Activated T-cell treated with anti-CD3 and anti-CD28 coated beads, Interleukin-2, amount 50 U/mL, for 72 hours (primary cell): ENCODE data around the gene ATP5F1D. TPM values are rescaled to one million over a fixed set of nuclear protein-coding genes. Genes with fewer than 3 reads are reported as not detected.

Experiments
- ATAC-seq, 2 donors: fragments of 150-1000 bp; cut with Tn5 transposase; replicated peaks in 1 of 2; 2 replicates each; pipeline ENCODE4 v1.10.0; 2021; ENCODE audit warnings: moderate library complexity in 2 of 2, mild to moderate bottlenecking in 1 of 2
- DNase-seq, 2 donors: peaks; one replicate each; pipeline ENCODE4 v3.0.0; 2021 to 2022; ENCODE audit warnings: mixed read lengths in 1 of 2
- H3K27ac Mint-ChIP-seq: one replicate; pipeline ENCODE4 v1.8.0; 2022; ENCODE audit warnings: mild to moderate bottlenecking, moderate library complexity, mixed read lengths
- H3K27me3 Mint-ChIP-seq: one replicate; pipeline ENCODE4 v1.8.0; 2022; ENCODE audit warnings: low read depth, mixed read lengths
- H3K36me3 Mint-ChIP-seq, 2 donors: one replicate each; pipeline ENCODE4 v1.8.0; 2022; ENCODE audit warnings: mixed read lengths in 2 of 2, mild to moderate bottlenecking in 1 of 2; ENCODE audit not compliant: insufficient read depth in 2 of 2
- H3K4me1 Mint-ChIP-seq: one replicate; pipeline ENCODE4 v1.8.0; 2022; ENCODE audit warnings: low read depth, mixed read lengths
- H3K4me3 Mint-ChIP-seq, 2 donors: one replicate each; pipeline ENCODE4 v1.8.0; 2022; ENCODE audit warnings: mild to moderate bottlenecking in 2 of 2, mixed read lengths in 2 of 2, moderate library complexity in 2 of 2
- H3K9me3 Mint-ChIP-seq, 2 donors: one replicate each; pipeline ENCODE4 v1.8.0; 2022; ENCODE audit warnings: mixed read lengths in 2 of 2
- total RNA-seq, 2 donors: library from RNA; stranded (reverse); gene quantifications; one replicate each; pipeline ENCODE4 v1.2.3, GENCODE V29; 2022

Gene ATP5F1D
- total RNA-seq, 2 donors from 2014 or later = 169 to 201 TPM

GRCh38 chr19:1249990-1250436, 8.5 kb downstream of the ATP5F1D start:
- Mint-ChIP-seq H3K4me1 (peaks cover 13% of the 10 kb centered on the region), H3K36me3 (peaks cover 9 to 15% of the 10 kb centered on the region in 2 donors), H3K9me3 (no peaks in the 10 kb centered on the region), H3K4me3 (peak overlapping the region; percentile 80 to 82), H3K27ac (peak overlapping the region; percentile 94), H3K27me3 (no peaks in the 10 kb centered on the region)
- no peak for ATAC-seq
- no peak for DNase-seq

- Mint-ChIP-seq H3K27me3 (no peaks in the 10 kb centered on the region), H3K9me3 (no peaks in the 10 kb centered on the region), H3K4me1 (peaks cover 16% of the 10 kb centered on the region), H3K27ac (no peak overlapping the region), H3K36me3 (peaks cover 9 to 18% of the 10 kb centered on the region in 2 donors), H3K4me3 (peak overlapping the region; percentile 86 to 91)
- ATAC-seq (no peak), DNase-seq (peak; percentile 49 to 53)
Observed at GRCh38 chr19:1250437-1251260, 9.1 kb downstream of the ATP5F1D start.

GRCh38 chr19:1251330-1252220, 10.0 kb downstream of the ATP5F1D start:
- peak; percentile 69 to 72 for DNase-seq
- H3K36me3 Mint-ChIP-seq = peaks cover 9 to 22% of the 10 kb centered on the region in 2 donors

DNA sequence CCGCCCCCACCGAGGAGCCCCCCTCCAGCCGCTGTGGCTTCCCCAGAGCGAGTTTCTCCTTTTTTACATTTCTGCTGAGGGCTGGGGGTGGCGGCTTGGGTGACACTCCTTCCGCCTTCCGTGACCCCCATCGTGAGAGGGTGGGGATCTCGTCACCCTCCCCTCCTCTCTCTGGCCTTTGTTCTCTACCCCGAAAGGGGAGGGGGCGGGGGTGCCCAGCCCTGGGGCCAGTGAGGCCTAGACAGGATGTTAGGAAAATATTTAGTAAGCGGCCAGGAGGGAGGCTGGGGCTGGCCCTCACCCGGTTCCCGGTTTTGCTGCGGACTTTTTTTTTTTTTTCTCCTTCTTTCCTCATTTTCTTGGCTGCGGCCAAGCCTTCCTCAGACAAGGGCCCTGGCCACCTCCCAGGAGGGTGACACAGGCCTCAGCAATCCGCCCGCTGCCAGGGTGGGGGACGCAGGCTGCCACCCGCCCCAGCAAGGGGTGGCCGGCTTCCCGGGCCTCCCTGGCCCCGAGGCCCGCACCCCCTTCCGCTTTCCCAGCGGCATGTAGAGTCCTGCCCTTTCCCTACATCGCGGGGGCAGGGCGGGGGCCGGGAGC, 10.8 kb downstream of the ATP5F1D start:
- peak; percentile 3 to 23 for ATAC-seq
- DNase-seq = peak; percentile 71 to 83
- peaks cover 9 to 22% of the 10 kb centered on the region in 2 donors for H3K36me3 Mint-ChIP-seq
- H3K27me3 Mint-ChIP-seq = no peaks in the 10 kb centered on the region
- H3K4me1 Mint-ChIP-seq = peaks cover 17% of the 10 kb centered on the region
- peak overlapping the region; percentile 88 for H3K27ac Mint-ChIP-seq
- H3K9me3 Mint-ChIP-seq = no peaks in the 10 kb centered on the region
- H3K4me3 Mint-ChIP-seq = peak overlapping the region; percentile 86 to 91

More at GRCh38 chr19:1251330-1252220, 10.0 kb downstream of the ATP5F1D start:
- ATAC-seq = no peak
- Mint-ChIP-seq H3K4me1 (peaks cover 16% of the 10 kb centered on the region), H3K4me3 (peak overlapping the region; percentile 86 to 91), H3K27ac (peak overlapping the region; percentile 66), H3K9me3 (no peaks in the 10 kb centered on the region), H3K27me3 (no peaks in the 10 kb centered on the region)

DNA sequence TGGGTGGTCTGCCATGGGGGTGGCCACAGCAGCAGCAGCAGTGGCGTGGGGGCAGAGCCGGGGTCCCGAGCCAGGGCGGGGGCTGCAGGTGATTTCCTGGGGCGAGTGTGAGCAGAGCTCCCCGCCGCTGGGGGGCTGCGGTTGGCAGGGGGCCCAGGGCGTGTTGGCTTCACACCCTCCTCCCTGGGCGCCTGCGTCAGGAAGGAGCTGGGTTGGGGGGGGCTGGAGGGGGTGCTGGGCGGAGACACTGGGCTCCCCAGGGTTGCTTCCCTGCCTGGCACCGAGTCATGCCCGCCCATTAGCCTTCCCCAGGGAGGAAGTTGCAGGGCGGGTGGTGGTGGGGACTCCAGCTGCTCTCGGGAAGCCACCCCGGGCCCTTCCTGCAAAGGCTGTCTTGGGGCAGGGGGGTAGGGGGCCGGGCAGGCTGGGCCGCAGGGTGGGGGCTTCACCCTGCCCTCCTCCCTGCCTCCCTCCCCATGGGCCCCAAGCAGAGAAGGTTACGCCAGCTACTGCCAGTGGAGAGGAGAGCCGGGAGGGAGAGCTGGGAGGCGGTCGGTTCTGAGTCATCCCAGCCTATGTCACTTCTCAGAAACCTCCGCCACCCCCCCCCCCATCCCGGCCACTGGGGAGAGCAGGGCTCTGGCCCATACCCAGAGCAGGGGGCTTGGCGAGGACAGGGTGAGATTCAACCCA, 11.4 kb downstream of the ATP5F1D start:
- Mint-ChIP-seq H3K27me3 (no peaks in the 10 kb centered on the region), H3K4me1 (peaks cover 24% of the 10 kb centered on the region), H3K9me3 (no peaks in the 10 kb centered on the region), H3K27ac (peak overlapping the region; percentile 92), H3K4me3 (peak overlapping the region; percentile 86 to 91), H3K36me3 (peaks cover 9 to 26% of the 10 kb centered on the region in 2 donors)
- peak; percentile 32 to 35 for ATAC-seq
- peak; percentile 73 to 82 for DNase-seq

DNA sequence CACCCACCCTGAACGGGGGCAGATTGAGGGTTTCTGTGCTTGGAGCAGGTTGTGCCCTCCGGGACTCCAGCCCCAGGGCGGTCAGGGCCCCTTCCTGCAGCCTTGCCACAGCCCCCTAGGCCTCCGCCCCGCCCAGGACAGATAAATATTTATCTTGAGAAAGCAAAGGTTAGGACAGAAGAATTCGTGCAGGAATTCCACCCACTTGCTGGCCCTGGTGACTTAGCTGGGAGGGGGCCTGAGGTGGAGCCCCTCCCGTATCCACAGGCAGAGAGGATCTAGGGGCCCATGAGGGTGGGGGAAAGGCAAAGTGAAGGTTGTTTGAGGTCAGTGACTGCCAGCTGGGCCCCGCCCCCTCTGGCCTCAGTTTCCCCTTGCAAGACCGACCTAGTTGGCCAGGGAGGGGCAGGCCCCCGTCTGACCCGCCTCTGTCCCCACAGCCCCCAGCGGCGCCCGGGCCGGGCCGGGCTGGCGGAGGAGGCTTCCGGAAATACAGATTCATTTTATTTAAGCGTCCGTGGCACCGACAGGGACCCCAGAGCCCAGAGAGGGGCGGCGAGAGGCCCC, 12.0 kb downstream of the ATP5F1D start:
- Mint-ChIP-seq H3K4me3 (peak overlapping the region; percentile 81 to 91), H3K27ac (peak overlapping the region; percentile 92), H3K36me3 (peaks cover 9 to 26% of the 10 kb centered on the region in 2 donors), H3K9me3 (no peaks in the 10 kb centered on the region), H3K4me1 (peaks cover 28% of the 10 kb centered on the region), H3K27me3 (no peaks in the 10 kb centered on the region)
- no peak for ATAC-seq
- DNase-seq = no peak

GRCh38 chr19:1254081-1254527, 12.6 kb downstream of the ATP5F1D start:
- no peak overlapping the region for H3K4me3 Mint-ChIP-seq
- DNase-seq = no peak
- H3K27ac Mint-ChIP-seq = no peak overlapping the region
- H3K9me3 Mint-ChIP-seq = no peaks in the 10 kb centered on the region
- no peaks in the 10 kb centered on the region for H3K27me3 Mint-ChIP-seq
- no peak for ATAC-seq
- H3K36me3 Mint-ChIP-seq = peaks cover 9 to 26% of the 10 kb centered on the region in 2 donors
- H3K4me1 Mint-ChIP-seq = peaks cover 33% of the 10 kb centered on the region

- peaks cover 37% of the 10 kb centered on the region for H3K4me1 Mint-ChIP-seq
- no peaks in the 10 kb centered on the region for H3K9me3 Mint-ChIP-seq
- peak overlapping the region; percentile 20 to 27 for H3K4me3 Mint-ChIP-seq
- no peak for DNase-seq
- H3K36me3 Mint-ChIP-seq = peaks cover 9 to 26% of the 10 kb centered on the region in 2 donors
- no peaks in the 10 kb centered on the region for H3K27me3 Mint-ChIP-seq
- H3K27ac Mint-ChIP-seq = no peak overlapping the region
- ATAC-seq = no peak
Observed at GRCh38 chr19:1254530-1255185, 13.1 kb downstream of the ATP5F1D start.

- DNase-seq (no peak), ATAC-seq (no peak)
- Mint-ChIP-seq H3K4me1 (peaks cover 41% of the 10 kb centered on the region), H3K27ac (no peak overlapping the region), H3K9me3 (no peaks in the 10 kb centered on the region), H3K4me3 (peak overlapping the region in 1 of 2 donors; percentile 27), H3K27me3 (no peaks in the 10 kb centered on the region), H3K36me3 (peaks cover 8 to 25% of the 10 kb centered on the region in 2 donors)
Observed at GRCh38 chr19:1255186-1256161, 13.9 kb downstream of the ATP5F1D start.

DNA sequence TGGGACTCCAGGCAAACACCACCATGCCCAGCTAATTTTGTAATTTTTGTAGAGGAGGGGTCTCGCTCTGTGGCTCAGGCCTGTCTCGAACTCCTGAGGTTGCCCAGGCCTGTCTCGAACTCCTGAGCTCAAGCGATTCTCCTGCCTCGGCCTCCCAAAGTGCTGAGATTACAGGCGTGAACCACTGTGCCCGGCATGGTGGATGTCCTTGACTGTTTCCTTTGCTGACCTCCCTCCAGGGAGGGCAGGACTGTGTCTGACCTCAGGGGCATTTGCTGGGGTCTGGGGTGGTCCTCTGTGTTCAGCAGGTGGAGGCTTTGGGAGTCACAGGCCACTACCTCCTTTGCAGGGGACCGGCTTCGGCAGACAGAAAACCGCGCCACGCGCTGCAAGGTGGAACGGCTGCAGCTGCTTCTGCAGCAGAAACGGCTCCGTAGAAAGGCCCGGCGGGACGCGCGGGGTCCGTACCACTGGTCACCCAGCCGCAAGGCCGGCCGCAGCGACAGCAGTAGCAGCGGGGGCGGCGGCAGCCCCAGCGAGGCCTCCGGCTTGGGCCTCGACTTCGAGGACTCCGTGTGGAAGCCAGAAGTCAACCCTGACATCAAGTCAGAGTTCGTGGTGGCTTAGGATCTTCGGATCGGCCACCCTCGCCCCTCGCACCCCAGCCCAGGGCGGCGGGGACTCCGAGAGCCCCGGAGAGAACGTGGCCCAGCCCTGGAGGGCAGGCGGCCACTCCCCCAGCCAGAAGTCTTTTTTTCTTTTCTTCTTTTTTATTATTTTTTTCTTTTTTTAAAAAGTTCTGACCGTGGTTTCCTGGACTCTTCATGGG, 15.3 kb downstream of the ATP5F1D start:
- DNase-seq = no peak
- Mint-ChIP-seq H3K27ac (peak overlapping the region; percentile 83), H3K9me3 (no peaks in the 10 kb centered on the region), H3K27me3 (no peaks in the 10 kb centered on the region), H3K4me1 (peaks cover 48% of the 10 kb centered on the region), H3K4me3 (peak overlapping the region; percentile 93 to 95), H3K36me3 (peaks cover 3 to 19% of the 10 kb centered on the region in 2 donors)
- no peak for ATAC-seq
